Effector memory CD4-positive, alpha-beta T cell (primary cell): Measurements from ENCODE around the gene INF2.

Experiments used
- DNase-seq, 3 donors: peaks; one replicate each; pipeline ENCODE4 v3.0.0-alpha.2; 2020
- H3K27ac ChIP-seq: 2 replicates; pipeline ENCODE4 v1.7.0; 2013; ENCODE audit warnings: mild to moderate bottlenecking, low read length, moderate library complexity; ENCODE audit not compliant: insufficient read depth, poor library complexity, severe bottlenecking
- H3K27me3 ChIP-seq: replicated peaks from 2 replicates; pipeline ENCODE4 v1.7.0; 2013; ENCODE audit warnings: mild to moderate bottlenecking, low read length; ENCODE audit not compliant: insufficient read depth, control insufficient read depth, poor library complexity, severe bottlenecking
- H3K36me3 ChIP-seq: 2 replicates; pipeline ENCODE4 v1.7.0; 2013; ENCODE audit warnings: mild to moderate bottlenecking, low read length, moderate library complexity; ENCODE audit not compliant: control insufficient read depth, insufficient read depth
- H3K4me1 ChIP-seq: 2 replicates; pipeline ENCODE4 v1.7.0; 2013; ENCODE audit warnings: low read length, mild to moderate bottlenecking; ENCODE audit not compliant: control insufficient read depth, insufficient read depth, poor library complexity, severe bottlenecking
- H3K4me3 ChIP-seq: 2 replicates; pipeline ENCODE4 v1.7.0; 2013; ENCODE audit warnings: low read length, low read depth, mild to moderate bottlenecking; ENCODE audit not compliant: insufficient read depth, poor library complexity, severe bottlenecking
- H3K9me3 ChIP-seq: 2 replicates; pipeline ENCODE4 v1.7.0; 2013; ENCODE audit warnings: mild to moderate bottlenecking, low read length, moderate library complexity; ENCODE audit not compliant: control insufficient read depth

The INF2 gene

DNA sequence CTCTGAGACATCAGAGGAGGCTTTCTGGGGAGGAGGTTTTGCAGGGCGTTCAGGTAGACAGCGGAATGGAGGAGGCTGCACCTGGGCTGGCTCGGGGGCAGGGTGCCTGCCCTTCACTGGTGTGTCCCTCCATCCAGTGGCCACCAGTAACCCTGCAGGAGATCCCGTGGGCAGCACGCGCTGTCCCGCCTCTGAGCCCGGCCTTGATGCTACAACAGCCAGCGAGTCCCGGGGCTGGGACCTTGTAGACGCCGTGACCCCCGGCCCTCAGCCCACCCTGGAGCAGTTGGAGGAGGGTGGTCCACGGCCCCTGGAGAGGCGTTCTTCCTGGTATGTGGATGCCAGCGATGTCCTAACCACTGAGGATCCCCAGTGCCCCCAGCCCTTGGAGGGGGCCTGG lies 24.6 kb downstream of the INF2 start:
- Histone ChIP-seq H3K9me3 (no peaks in the 10 kb centered on the region), H3K4me3 (no peak overlapping the region), H3K27me3 (no peaks in the 10 kb centered on the region), H3K27ac (no peak overlapping the region), H3K4me1 (no peaks in the 10 kb centered on the region), H3K36me3 (peaks cover 59% of the 10 kb centered on the region)
- no peak for DNase-seq

GRCh38 chr14:104714681-104715080 lies 25.3 kb downstream of the INF2 start:
- peaks cover 59% of the 10 kb centered on the region for H3K36me3 ChIP-seq
- H3K4me1 ChIP-seq: no peaks in the 10 kb centered on the region
- H3K27ac ChIP-seq: no peak overlapping the region
- no peak overlapping the region for H3K4me3 ChIP-seq
- no peaks in the 10 kb centered on the region for H3K9me3 ChIP-seq
- no peak for DNase-seq
- H3K27me3 ChIP-seq: no peaks in the 10 kb centered on the region

GRCh38 chr14:104715416-104715815 lies 26.0 kb downstream of the INF2 start:
- Histone ChIP-seq H3K4me3 (no peak overlapping the region), H3K4me1 (no peaks in the 10 kb centered on the region), H3K36me3 (peaks cover 57% of the 10 kb centered on the region), H3K9me3 (no peaks in the 10 kb centered on the region), H3K27me3 (no peaks in the 10 kb centered on the region), H3K27ac (no peak overlapping the region)
- DNase-seq: no peak

DNA sequence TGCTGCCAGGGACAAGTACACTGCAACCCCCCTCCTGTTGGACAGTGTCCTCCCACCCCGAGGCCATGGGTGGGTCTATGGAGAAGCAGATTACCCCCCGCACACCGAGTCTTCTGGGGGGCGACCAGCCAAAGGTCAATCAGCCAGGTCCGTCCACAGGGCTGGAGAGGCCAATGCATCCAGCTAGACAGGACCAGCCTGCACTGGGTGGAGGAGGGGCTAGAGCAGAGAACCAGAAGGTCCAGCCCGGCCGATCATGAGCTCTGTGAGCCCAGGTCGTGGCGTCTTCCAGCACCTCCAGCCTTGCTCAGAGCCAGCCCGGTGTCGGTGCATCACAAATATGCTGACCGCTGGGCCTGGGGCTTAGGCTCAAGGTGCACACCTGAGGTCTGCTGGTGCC lies 26.5 kb downstream of the INF2 start:
- DNase-seq: no peak
- H3K9me3 ChIP-seq: no peaks in the 10 kb centered on the region
- H3K27ac ChIP-seq: no peak overlapping the region

DNA sequence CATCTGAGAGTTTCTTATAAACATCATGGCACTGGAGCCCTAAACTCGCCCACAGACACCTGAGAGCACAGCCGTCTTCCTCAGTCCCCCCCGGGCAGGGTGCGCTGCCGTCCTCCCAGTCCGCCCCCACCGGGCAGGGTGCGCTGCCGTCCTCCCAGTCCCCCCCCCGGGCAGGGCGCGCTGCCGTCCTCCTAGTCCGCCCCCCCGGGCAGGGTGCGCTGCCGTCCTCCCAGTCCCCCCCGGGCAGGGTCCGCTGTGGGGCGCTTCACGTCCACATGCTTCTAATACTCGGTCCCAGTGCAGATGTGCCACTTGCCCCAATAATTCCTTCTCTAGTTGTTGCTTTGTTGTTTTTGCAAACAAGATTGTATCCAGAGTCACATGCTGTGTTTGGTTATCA lies 27.7 kb downstream of the INF2 start:
- H3K36me3 ChIP-seq: peaks cover 40% of the 10 kb centered on the region
- H3K4me1 ChIP-seq: no peaks in the 10 kb centered on the region
- DNase-seq: no peak
- no peaks in the 10 kb centered on the region for H3K27me3 ChIP-seq
- no peak overlapping the region for H3K4me3 ChIP-seq
- no peaks in the 10 kb centered on the region for H3K9me3 ChIP-seq
- no peak overlapping the region for H3K27ac ChIP-seq

More for the DNA sequence above, 26.5 kb downstream of the INF2 start:
- Histone ChIP-seq H3K4me3 (no peak overlapping the region), H3K27me3 (no peaks in the 10 kb centered on the region), H3K4me1 (no peaks in the 10 kb centered on the region), H3K36me3 (peaks cover 52% of the 10 kb centered on the region)

- Histone ChIP-seq H3K4me1 (no peaks in the 10 kb centered on the region), H3K9me3 (no peaks in the 10 kb centered on the region), H3K36me3 (peaks cover 35% of the 10 kb centered on the region), H3K4me3 (no peak overlapping the region), H3K27ac (no peak overlapping the region), H3K27me3 (no peaks in the 10 kb centered on the region)
- DNase-seq: no peak
These were observed 28.2 kb downstream of the INF2 start for GRCh38 chr14:104717646-104718045.

GRCh38 chr14:104718147-104718546 lies 28.7 kb downstream of the INF2 start:
- DNase-seq: no peak
- Histone ChIP-seq H3K4me1 (no peaks in the 10 kb centered on the region), H3K27me3 (no peaks in the 10 kb centered on the region), H3K27ac (no peak overlapping the region), H3K9me3 (no peaks in the 10 kb centered on the region), H3K36me3 (peaks cover 30% of the 10 kb centered on the region), H3K4me3 (no peak overlapping the region)

GRCh38 chr14:104718871-104719270 lies 29.5 kb downstream of the INF2 start:
- DNase-seq: no peak
- peaks cover 24% of the 10 kb centered on the region for H3K36me3 ChIP-seq

GRCh38 chr14:104719343-104719742 lies 29.9 kb downstream of the INF2 start:
- DNase-seq: no peak
- Histone ChIP-seq H3K36me3 (peaks cover 19% of the 10 kb centered on the region), H3K27me3 (no peaks in the 10 kb centered on the region), H3K4me3 (no peak overlapping the region), H3K27ac (no peak overlapping the region), H3K9me3 (no peaks in the 10 kb centered on the region), H3K4me1 (peaks cover 1% of the 10 kb centered on the region)

More at GRCh38 chr14:104718871-104719270, 29.5 kb downstream of the INF2 start:
- Histone ChIP-seq H3K27me3 (no peaks in the 10 kb centered on the region), H3K27ac (no peak overlapping the region), H3K9me3 (no peaks in the 10 kb centered on the region), H3K4me1 (no peaks in the 10 kb centered on the region), H3K4me3 (no peak overlapping the region)

DNA sequence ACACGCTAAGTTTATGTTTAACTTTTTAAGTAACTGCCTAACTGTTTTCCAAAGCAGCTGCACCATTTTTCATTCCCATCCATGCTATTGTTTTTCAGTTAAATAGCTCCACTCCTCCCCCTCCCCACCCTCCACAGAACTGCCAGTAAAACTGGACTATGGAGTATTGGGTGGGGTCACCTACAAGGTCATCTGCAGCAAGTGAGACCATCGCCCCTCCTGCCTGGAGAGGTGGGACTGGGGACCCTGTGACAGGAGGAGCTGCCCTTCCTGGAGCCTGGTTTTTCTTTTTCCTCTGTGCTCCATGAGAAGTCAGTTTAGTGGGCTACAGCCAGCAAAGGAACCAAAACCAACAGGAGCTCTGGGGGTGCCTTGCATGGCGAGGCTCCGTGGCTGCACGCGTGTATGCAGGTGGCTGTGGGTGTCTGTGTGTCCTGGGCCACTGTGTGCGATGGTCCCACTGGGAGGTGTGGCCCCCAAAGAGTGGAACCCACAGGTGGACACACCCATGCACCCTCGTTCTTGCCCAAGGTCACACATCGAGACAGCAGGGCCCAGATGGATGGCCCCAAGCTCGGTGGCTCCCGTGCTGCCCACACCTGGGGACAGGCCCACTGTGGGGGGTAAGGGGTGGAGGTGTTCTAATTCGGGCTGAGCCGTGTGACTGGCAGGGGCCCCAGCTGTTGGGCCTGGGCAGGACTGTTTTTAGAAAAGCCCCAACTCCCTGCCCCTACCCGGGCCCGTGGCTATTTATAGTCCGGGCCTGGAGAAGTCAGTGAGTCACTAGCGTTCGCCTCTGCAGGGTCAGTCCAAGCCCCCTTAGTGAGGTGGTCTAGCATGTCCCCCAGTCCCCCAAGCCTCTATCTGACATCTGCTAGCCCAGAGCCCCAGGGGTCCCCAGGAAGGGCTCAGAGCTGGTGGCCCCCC lies 32.4 kb downstream of the INF2 start:
- DNase-seq: no peak
- H3K27me3 ChIP-seq: no peaks in the 10 kb centered on the region
- peaks cover 6% of the 10 kb centered on the region for H3K4me1 ChIP-seq
- no peaks in the 10 kb centered on the region for H3K9me3 ChIP-seq
- no peak overlapping the region for H3K4me3 ChIP-seq
- no peaks in the 10 kb centered on the region for H3K36me3 ChIP-seq
- no peak overlapping the region for H3K27ac ChIP-seq
